ENCODE data around the gene ITPK1. TPM values are rescaled to one million over a fixed set of nuclear protein-coding genes. Genes with fewer than 3 reads are reported as not detected.
"Not testable (repeated sequence)": the region's sequence is repeated elsewhere in the genome, so short reads cannot be mapped to it uniquely, and the experiment has no call there.

Gene ITPK1
- 10 to 100 TPM; 19.7 to 97.7 (median 26.5) TPM for total RNA-seq

DNA sequence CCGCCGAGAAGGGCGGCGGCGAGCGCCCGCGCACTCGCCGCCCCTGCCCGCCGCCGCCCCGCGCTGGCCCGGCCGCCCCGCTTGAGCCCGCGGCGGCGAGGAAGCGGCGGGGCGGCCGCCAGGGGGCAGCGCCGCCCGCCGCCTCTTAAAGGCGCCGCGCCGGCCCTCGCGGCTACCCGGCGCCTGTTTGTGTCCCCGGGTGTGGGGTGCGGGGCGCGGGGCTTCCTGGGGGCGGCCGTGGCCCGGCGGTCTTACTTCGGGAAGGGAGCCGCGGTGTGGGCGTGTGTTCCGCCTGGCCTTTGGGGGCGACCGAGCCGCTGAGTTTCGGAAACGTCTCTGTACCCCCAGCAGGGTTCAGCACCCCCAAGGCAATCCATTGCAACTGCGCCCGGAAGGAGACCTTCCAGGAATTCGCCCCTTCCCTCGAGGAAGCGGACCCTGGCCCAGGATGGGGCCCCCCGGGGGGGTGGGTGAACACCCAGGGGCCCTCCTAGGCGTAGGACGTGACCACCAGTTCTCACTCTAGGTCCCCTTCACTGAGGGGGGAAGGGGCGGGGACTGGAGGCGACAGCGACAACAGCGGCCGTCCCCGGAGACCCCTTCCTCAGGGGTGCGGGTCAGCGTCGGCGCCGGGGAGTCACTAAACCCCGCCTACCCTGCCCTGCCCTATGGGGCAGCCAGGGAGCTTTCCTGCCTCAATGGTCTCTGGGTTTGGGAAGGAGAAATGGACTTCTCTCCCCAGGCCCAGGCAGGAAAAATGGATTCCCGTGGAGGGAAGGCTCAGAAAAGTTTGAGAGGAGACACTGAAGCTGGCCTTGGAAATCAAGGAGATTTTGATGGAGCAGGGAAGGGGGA, at the start of gene ITPK1:
Gene ITPK1 (minus strand): TSS at position 105 of the 855 bp plus-strand sequence. CDS start 762 bp downstream, outside the sequence.
- no peaks in the 10 kb centered on the region for H3K27me3 ChIP-seq
- peaks cover 0 to 5% of the 10 kb centered on the region in 2 donors for H3K4me1 ChIP-seq
- no peak for TF ChIP-seq POLR2A (IDR thresholded peaks at IDR 0.05)
- TF ChIP-seq, protein P1, sequence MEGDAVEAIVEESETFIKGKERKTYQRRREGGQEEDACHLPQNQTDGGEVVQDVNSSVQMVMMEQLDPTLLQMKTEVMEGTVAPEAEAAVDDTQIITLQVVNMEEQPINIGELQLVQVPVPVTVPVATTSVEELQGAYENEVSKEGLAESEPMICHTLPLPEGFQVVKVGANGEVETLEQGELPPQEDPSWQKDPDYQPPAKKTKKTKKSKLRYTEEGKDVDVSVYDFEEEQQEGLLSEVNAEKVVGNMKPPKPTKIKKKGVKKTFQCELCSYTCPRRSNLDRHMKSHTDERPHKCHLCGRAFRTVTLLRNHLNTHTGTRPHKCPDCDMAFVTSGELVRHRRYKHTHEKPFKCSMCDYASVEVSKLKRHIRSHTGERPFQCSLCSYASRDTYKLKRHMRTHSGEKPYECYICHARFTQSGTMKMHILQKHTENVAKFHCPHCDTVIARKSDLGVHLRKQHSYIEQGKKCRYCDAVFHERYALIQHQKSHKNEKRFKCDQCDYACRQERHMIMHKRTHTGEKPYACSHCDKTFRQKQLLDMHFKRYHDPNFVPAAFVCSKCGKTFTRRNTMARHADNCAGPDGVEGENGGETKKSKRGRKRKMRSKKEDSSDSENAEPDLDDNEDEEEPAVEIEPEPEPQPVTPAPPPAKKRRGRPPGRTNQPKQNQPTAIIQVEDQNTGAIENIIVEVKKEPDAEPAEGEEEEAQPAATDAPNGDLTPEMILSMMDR (IDR thresholded peaks at IDR 0.05), result peak in 3 of 4 experiments; percentile 45 to 77 (median 54)
- peak within 1 kb of the TSS; percentile 71 to 81 for H3K4me3 ChIP-seq
- H3K36me3 ChIP-seq, result no peaks in the 10 kb centered on the region
- intact Hi-C loops (cut with DNase I; ENCODE audit: low total_unique reads), result loop anchor here (10.0 kb wide), 1 partner anchor 151 kb away; no protein-coding TSS in a partner anchor
- H3K9me3 ChIP-seq, result no peaks in the 10 kb centered on the region
- H3K27ac ChIP-seq, result peak within 1 kb of the TSS; percentile 96 to 99
- DNase-seq, result peak; percentile 49 to 58

DNA sequence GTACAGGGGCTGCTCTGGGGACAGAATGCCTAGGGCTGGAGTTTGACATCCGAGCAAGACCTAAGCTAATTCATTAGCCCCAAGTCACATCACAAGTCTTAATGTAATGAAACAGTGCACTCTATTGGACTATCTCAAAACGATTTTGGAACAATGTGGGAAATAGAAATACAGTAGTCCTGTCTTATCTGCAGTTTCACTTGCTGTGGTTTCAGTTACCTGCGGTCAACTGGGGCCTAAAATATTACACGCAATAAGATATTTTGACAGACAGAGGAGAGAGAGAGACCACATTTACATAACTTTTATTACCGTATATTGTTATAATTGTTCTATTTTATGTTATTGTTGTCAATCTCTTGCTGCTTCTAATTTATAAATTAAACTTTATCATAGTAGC, 47.8 kb upstream of the ITPK1 start:
- H3K27ac ChIP-seq, result no peak overlapping the region
- TF ChIP-seq, protein P1 (IDR thresholded peaks at IDR 0.05), result no peak
- TF ChIP-seq POLR2A (IDR thresholded peaks at IDR 0.05), result no peak
- no peaks in the 10 kb centered on the region for H3K27me3 ChIP-seq
- H3K36me3 ChIP-seq, result no peaks in the 10 kb centered on the region
- intact Hi-C loops (cut with DNase I; ENCODE audit: low total_unique reads), result no loop called here
- no peaks in the 10 kb centered on the region for H3K4me1 ChIP-seq
- no peaks in the 10 kb centered on the region for H3K9me3 ChIP-seq
- no peak for DNase-seq
- H3K4me3 ChIP-seq, result no peak overlapping the region

DNA sequence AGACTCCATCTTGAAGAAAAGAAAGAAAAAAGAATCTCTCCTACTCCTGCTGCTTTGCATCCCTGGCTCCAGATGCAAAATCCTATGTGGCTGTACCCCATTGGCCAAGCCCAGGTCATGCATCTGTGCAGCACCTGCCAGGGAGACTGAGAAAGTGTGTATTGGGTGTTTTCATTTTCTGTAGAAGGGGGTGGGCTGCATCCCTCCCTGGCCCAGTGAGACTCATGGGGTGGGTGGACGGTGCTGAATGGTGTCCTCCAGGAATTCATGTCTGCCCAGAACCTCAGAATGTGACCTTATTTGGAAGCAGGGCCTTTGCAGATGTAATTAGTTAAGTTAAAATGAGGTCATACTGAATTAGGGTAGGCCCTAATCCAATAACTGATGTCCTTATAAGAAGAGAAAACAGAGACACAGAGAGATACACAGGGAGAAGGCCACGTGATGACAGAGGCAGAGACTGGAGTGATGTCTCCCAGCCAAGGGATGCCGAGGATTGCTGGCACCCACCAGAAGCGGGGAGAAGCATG, 45.8 kb upstream of the ITPK1 start:
- Histone ChIP-seq H3K9me3 (no peaks in the 10 kb centered on the region), H3K36me3 (no peaks in the 10 kb centered on the region), H3K4me3 (no peak overlapping the region), H3K27me3 (no peaks in the 10 kb centered on the region), H3K4me1 (no peaks in the 10 kb centered on the region), H3K27ac (no peak overlapping the region)
- TF ChIP-seq, protein P1 (IDR thresholded peaks at IDR 0.05), result no peak
- no peak for TF ChIP-seq POLR2A (IDR thresholded peaks at IDR 0.05)
- intact Hi-C loops (cut with DNase I; ENCODE audit: low total_unique reads), result no loop called here
- DNase-seq, result no peak

DNA sequence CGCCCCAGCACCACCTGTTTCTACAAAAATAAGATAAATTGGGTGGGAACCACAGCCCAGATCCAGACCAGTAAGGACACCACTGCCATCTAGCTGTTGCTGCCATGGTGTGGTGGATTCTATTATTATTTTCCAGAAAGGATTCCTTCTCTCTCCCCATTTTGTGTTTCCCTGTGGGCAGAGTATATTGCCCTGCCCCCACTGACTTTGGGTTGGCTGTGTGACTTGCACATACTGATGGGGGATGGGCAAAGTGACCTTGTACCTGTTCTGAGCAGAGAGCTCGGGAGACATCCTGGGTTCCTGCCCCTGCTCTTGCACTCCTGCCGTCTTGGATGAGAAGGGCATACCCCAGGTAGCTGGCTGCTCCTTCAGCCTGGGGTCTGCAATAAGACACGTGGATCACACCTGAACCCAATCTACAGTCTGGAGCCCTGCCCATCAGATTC, 44.7 kb upstream of the ITPK1 start:
- intact Hi-C loops (cut with DNase I; ENCODE audit: low total_unique reads), result no loop called here
- H3K27me3 ChIP-seq, result no peaks in the 10 kb centered on the region
- no peak overlapping the region for H3K27ac ChIP-seq
- H3K4me1 ChIP-seq, result no peaks in the 10 kb centered on the region
- no peaks in the 10 kb centered on the region for H3K9me3 ChIP-seq
- no peaks in the 10 kb centered on the region for H3K36me3 ChIP-seq
- H3K4me3 ChIP-seq, result no peak overlapping the region
- no peak for DNase-seq
- no peak for TF ChIP-seq POLR2A (IDR thresholded peaks at IDR 0.05)
- TF ChIP-seq, protein P1 (IDR thresholded peaks at IDR 0.05), result peak in 1 of 4 experiments; percentile 8

DNA sequence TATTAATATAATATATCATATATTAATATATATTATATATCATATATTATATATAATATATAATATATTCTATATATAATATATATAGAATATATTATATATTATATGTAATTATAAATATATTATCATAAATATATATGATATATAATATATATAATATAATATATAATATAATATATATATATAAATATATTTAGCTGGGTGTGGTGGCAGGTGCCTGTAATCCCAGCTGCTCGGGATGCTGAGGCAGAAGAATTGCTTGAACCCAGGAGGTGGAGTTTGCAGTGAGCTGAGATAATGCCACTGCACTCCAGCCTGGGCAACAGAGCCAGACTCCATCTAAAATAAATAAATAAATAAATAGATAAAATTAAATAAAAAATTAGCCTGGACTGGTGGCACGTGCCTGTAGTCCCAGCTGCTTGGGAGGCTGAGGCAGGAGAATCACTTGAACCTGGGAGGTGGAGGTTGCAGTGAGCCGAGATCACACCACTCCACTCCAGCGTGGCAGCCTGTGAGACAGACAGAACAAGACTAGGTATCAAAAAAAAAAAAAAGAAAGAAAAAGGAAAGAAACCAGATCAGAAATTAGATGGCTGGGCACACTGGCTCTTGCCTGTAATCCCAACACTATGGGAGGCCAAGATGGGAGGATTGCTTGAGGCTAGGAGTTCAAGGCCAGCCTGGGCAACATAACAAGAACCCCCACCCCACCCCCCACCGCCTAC, 44.1 kb upstream of the ITPK1 start:
- H3K9me3 ChIP-seq; H3K4me3 ChIP-seq; H3K4me1 ChIP-seq; H3K36me3 ChIP-seq; H3K27ac ChIP-seq; DNase-seq; intact Hi-C loops (cut with DNase I; ENCODE audit: low total_unique reads); H3K27me3 ChIP-seq: not testable (repeated sequence)

DNA sequence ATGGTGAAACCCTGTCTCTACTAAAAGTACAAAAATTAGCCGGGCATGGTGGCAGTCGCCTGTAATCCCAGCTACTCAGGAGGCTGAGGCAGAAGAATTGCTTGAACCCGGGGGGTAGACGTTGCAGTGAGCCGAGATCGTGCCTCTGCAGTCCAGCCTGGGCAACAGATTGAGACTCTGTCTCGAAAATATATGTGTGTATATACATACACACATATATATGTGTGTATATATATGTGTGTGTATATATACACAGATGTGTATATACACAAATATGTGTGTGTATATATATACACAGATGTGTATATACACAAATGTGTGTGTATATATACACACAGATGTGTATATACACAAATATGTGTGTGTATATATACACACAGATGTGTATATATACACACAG, 42.6 kb upstream of the ITPK1 start:
- H3K4me3 ChIP-seq; H3K27ac ChIP-seq; H3K27me3 ChIP-seq; intact Hi-C loops (cut with DNase I; ENCODE audit: low total_unique reads); H3K9me3 ChIP-seq; DNase-seq; H3K36me3 ChIP-seq; H3K4me1 ChIP-seq: not testable (repeated sequence)
